OCI-LY7 (cell line): ENCODE results near the gene RNF220. TPM values are rescaled to one million over a fixed set of nuclear protein-coding genes. Genes with fewer than 3 reads are reported as not detected.

Experiments used
- BruUV-seq: library from RNA; stranded (reverse); fragments of 400-500 nt; replicated peaks from 2 replicates; lab custom pipeline; 2021; lab: Mats Ljungman, UMichigan
- CTCF ChIA-PET: fragments of 300-600 bp; sonication (Branson Sonifier 250); formaldehyde crosslinking; loops from one replicate; lab custom pipeline; 2022; ENCODE audit warnings: antibody characterized with exemption; ENCODE audit not compliant: unreplicated experiment; lab: Charles Lee
- POLR2A ChIA-PET: fragments of 300-600 bp; sonication (Branson Sonifier 250); formaldehyde crosslinking; loops from one replicate; lab custom pipeline; 2022; ENCODE audit warnings: antibody characterized with exemption; lab: Charles Lee
- DNase-seq: peaks from one replicate; pipeline ENCODE4 v3.0.0-alpha.2; 2015; ENCODE audit warnings: low spot score
- H2AFZ ChIP-seq: fragments of 200-600 bp; sonication (generic), shearing (Covaris generic); 2 replicates; pipeline ENCODE4 v1.6.1; 2014; ENCODE audit warnings: mild to moderate bottlenecking, antibody characterized with exemption, low read length, moderate library complexity
- H3K27ac ChIP-seq: fragments of 200-600 bp; sonication (generic); 2 replicates; pipeline ENCODE4 v1.5.1; 2014; ENCODE audit warnings: mixed run types, low read depth, mild to moderate bottlenecking, moderate library complexity, low read length, inconsistent platforms; ENCODE audit not compliant: poor library complexity, severe bottlenecking
- H3K36me3 ChIP-seq: fragments of 200-600 bp; sonication (generic); 2 replicates; pipeline ENCODE4 v1.6.1; 2014; ENCODE audit warnings: mild to moderate bottlenecking, antibody characterized with exemption, low read length, moderate library complexity, mixed read lengths; ENCODE audit not compliant: insufficient read depth
- H3K4me1 ChIP-seq: fragments of 200-600 bp; sonication (generic); 2 replicates; pipeline ENCODE4 v1.5.1; 2014; ENCODE audit warnings: mild to moderate bottlenecking, low read length; ENCODE audit not compliant: insufficient read depth, poor library complexity, severe bottlenecking
- H3K4me2 ChIP-seq: fragments of 200-600 bp; sonication (generic); 2 replicates; pipeline ENCODE4 v1.6.1; 2014; ENCODE audit warnings: mild to moderate bottlenecking, low read length
- H3K4me3 ChIP-seq: fragments of 200-600 bp; sonication (generic); 2 replicates; pipeline ENCODE4 v1.5.1; 2014; ENCODE audit warnings: mild to moderate bottlenecking, low read depth, low read length; ENCODE audit not compliant: poor library complexity, severe bottlenecking
- H3K79me2 ChIP-seq: fragments of 200-600 bp; sonication (generic); 2 replicates; pipeline ENCODE4 v1.6.1; 2016; ENCODE audit warnings: low read depth, mild to moderate bottlenecking, low read length, moderate library complexity, mixed read lengths; ENCODE audit not compliant: insufficient read depth
- H3K9me2 ChIP-seq: fragments of 200-600 bp; sonication (generic); 2 replicates; pipeline ENCODE4 v1.6.1; 2016; ENCODE audit warnings: mild to moderate bottlenecking, low read length, mixed read lengths; ENCODE audit not compliant: insufficient read depth
- H3K9me3 ChIP-seq: fragments of 200-600 bp; sonication (generic); 2 replicates; pipeline ENCODE4 v1.6.1; 2014; ENCODE audit warnings: mild to moderate bottlenecking, mixed run types, low read length, mixed read lengths
- H4K20me1 ChIP-seq: fragments of 200-600 bp; sonication (generic); 2 replicates; pipeline ENCODE4 v1.6.1; 2014; ENCODE audit warnings: mild to moderate bottlenecking, antibody characterized with exemption, low read length, moderate library complexity, mixed read lengths; ENCODE audit not compliant: insufficient read depth
- EZH2phosphoT487 ChIP-seq: fragments of 200-600 bp; sonication (generic); IDR thresholded peaks from 2 replicates; pipeline ENCODE4 v1.6.1; 2018; ENCODE audit warnings: low read depth, borderline replicate concordance, mild to moderate bottlenecking, mixed run types, antibody characterized with exemption, low read length, moderate library complexity, mixed read lengths
- intact Hi-C: fragments of 100-400 bp; cut with micrococcal nuclease; formaldehyde crosslinking; loops from one replicate; pipeline ENCODE4 v1.10.0; 2022; ENCODE audit not compliant: unreplicated experiment
- total RNA-seq, 2 experiments: library from RNA; depleted of rRNA in 1 of 2; stranded (reverse); fragments of >200 nt in 1 of 2; shearing (Covaris generic) in 1 of 2; gene quantifications; 2 replicates each; pipeline ENCODE4 v1.2.3, GENCODE V29; 2014 to 2022
- TF ChIP-seq, protein P1 (sequence below): fragments of 200-600 bp; sonication (generic); conservative IDR thresholded peaks from 2 replicates; pipeline ENCODE4 v1.5.1; 2014; ENCODE audit warnings: mild to moderate bottlenecking, antibody characterized with exemption, low read length, moderate library complexity, mixed read lengths

RNF220 gene
- total RNA-seq, 2 experiments from 2014 or later: 82.3 to 85.5 TPM

DNA sequence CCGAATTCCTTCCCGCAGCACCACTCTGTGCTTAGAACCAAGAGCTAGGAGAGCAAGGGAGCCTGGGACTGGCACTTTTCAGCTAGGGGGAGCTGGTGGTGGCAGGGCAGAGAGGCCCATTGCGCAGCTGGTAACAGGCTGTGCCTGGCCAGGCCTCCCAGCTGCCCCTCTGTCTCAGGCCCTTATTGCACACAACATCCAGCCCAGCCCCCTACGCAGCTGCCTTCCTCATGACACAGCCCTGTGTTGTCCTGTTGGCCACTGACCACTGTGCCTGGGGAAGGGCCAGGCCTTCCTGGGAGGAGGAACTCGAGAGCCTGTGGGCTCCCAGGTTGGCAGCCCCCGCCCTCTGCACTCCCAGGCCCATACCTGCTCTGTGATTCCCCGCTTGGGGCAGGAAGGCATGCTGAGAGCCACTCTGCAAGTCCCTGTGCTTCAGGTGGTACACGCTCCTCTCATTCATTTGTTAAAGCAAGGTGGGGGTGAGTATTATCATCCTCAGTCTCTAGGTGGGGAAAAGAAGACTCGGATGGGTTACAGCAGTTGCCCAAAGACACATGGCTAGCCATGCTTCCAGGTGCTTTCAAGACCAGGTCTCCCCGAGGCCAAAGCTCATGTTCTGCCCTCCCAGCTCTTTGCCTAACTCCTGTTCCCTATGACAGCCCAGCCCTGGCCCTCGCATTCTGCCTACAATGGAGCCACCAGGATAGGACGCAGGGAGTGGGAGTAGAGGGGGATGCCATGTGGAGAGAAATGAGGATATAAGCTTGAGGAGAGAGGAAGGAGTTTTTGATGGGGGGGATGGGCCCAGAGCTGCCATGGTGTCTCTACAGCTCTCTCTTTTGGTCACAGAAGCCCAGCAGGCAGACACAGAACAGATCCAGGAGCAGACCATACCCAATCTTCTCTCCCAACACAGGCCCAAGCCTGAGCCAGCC, 187.4 kb downstream of the RNF220 start:
- CTCF ChIA-PET: interaction anchor here (0.5 kb wide), 1 partner anchor 37 kb away, joined by 3 read pairs; no protein-coding TSS in a partner anchor
- POLR2A ChIA-PET: interaction anchor here (1.0 kb wide), 1 partner anchor 38 kb away, joined by 3 read pairs; no protein-coding TSS in a partner anchor
- intact Hi-C loops: no loop called here

DNA sequence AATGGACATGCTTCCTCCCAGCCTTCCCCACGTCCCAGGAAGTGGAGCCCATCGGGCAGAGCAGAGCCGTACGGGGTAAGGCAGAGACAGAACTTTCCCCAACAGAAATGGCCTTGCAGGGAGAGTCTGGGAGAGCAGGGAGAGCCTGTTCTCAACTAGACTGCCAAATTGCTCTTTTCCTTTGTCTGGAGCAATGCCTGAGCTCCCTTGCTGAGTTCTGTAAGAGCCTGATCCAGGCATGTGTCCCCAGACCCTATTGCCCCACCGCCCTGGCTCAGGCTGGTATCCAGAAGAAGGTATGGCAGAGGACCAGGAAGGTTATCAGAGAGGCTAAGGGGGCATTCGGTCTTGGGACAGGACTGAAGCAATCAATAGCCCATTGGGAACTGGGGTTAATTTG, 189.3 kb downstream of the RNF220 start:
- H3K79me2 ChIP-seq: no peaks in the 10 kb centered on the region
- H3K4me3 ChIP-seq: no peak overlapping the region
- ChIA-PET CTCF (no interaction called here), POLR2A (no interaction called here)
- H3K4me2 ChIP-seq: no peak overlapping the region
- no peaks in the 10 kb centered on the region for H4K20me1 ChIP-seq
- TF ChIP-seq, protein P1, sequence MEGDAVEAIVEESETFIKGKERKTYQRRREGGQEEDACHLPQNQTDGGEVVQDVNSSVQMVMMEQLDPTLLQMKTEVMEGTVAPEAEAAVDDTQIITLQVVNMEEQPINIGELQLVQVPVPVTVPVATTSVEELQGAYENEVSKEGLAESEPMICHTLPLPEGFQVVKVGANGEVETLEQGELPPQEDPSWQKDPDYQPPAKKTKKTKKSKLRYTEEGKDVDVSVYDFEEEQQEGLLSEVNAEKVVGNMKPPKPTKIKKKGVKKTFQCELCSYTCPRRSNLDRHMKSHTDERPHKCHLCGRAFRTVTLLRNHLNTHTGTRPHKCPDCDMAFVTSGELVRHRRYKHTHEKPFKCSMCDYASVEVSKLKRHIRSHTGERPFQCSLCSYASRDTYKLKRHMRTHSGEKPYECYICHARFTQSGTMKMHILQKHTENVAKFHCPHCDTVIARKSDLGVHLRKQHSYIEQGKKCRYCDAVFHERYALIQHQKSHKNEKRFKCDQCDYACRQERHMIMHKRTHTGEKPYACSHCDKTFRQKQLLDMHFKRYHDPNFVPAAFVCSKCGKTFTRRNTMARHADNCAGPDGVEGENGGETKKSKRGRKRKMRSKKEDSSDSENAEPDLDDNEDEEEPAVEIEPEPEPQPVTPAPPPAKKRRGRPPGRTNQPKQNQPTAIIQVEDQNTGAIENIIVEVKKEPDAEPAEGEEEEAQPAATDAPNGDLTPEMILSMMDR: no peak
- TF ChIP-seq EZH2phosphoT487: no peak
- no peaks in the 10 kb centered on the region for H3K9me3 ChIP-seq
- H3K9me2 ChIP-seq: no peaks in the 10 kb centered on the region
- H2AFZ ChIP-seq: no peak overlapping the region
- no peaks in the 10 kb centered on the region for H3K4me1 ChIP-seq
- no peak for DNase-seq
- H3K27ac ChIP-seq: no peak overlapping the region
- BruUV-seq: no TSS peak
- no peaks in the 10 kb centered on the region for H3K36me3 ChIP-seq
- intact Hi-C loops: no loop called here

More for the DNA sequence above, 187.4 kb downstream of the RNF220 start:
- H3K4me2 ChIP-seq: no peak overlapping the region
- H3K79me2 ChIP-seq: no peaks in the 10 kb centered on the region
- TF ChIP-seq EZH2phosphoT487: no peak
- TF ChIP-seq, protein P1: no peak
- no TSS peak for BruUV-seq
- no peak overlapping the region for H3K27ac ChIP-seq
- H3K4me1 ChIP-seq: no peaks in the 10 kb centered on the region
- DNase-seq: no peak
- no peaks in the 10 kb centered on the region for H3K9me2 ChIP-seq
- no peaks in the 10 kb centered on the region for H3K36me3 ChIP-seq
- no peaks in the 10 kb centered on the region for H4K20me1 ChIP-seq
- no peaks in the 10 kb centered on the region for H3K9me3 ChIP-seq
- H3K4me3 ChIP-seq: no peak overlapping the region
- no peak overlapping the region for H2AFZ ChIP-seq
